GM21528 (cell line): ENCODE results near the gene PLXNA2.

Experiments used
- ATAC-seq: cut with Tn5 transposase; IDR thresholded peaks from one replicate; pipeline ENCODE4 v1.9.1; 2021; ENCODE audit warnings: mild to moderate bottlenecking, moderate library complexity; ENCODE audit not compliant: unreplicated experiment, low FRiP score

Gene PLXNA2

DNA sequence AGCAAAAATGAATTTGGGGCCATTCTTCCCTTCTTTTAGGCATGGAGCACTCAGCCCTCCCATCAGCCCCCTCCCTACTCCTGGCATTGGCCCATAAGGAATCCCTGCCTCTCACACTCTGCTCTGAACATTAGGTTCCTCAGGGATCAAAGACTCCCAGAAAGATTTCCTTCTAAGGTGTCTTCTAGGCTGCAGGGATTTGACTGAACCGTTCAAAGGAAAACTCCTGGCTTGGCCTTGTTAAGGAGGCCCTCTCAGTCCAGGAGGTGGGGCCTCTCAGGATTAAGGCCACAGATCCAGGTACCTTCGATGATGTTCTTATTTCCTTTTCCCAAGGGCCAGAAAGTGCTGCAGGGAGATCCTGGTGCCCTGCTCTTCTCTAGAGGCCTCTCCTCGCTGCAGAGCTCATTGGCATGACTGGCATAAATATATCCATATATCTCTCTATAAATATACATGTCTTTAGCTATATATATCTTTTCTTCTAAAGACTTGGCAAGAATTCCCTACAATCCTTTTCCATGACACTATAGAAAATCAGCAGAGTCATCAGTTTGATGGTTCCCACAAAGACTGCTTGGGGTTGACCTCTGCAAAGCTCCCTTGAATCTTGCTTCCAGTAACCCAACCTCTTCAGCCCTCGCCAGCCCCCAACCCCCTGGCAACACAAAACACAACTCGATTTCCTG is 59.1 kb downstream of the PLXNA2 start:
- ATAC-seq, result no peak

DNA sequence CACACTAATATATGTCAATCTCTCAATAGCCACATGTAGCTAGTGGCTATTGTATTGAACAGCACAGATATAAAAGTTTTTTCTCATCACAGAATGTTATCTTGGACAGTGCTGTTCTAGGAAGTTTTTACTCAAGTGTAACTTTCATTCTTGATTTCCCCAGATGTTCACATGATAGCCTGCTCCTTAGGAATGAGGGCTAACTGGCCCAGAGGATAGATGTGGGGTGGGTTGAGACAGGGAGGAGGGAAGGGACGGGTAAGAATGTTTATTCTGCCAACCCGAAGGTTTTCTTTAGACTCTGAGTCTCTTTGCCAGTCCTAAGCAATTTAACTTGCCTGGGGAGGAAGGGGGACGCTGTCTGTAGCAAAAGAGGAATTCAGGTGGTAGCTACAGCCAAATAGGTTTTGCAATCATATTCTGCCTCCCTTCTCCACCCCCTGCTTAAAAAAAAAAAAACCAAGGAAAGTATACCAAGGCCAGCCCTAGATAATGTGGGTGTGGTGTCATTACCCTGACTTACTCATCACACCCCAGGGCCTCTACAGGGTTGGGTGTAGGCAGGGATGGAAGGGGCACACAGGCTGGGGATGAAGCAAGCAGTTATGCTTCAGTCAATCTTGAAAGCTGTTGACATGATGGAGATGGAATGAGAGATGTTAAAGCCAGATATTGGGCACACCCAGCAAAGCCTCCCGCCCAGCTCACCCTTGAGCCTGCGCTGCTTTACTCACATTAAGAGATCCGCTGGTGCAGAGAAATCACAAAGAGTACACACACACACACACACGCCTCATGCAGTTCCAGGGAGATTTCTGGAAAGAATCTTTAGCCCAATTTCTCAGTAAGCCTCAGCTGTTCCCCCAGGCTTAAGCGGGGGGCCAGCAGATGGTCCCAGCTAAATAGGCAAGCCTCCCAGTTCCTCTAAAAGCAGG is 59.9 kb downstream of the PLXNA2 start:
- no peak for ATAC-seq

DNA sequence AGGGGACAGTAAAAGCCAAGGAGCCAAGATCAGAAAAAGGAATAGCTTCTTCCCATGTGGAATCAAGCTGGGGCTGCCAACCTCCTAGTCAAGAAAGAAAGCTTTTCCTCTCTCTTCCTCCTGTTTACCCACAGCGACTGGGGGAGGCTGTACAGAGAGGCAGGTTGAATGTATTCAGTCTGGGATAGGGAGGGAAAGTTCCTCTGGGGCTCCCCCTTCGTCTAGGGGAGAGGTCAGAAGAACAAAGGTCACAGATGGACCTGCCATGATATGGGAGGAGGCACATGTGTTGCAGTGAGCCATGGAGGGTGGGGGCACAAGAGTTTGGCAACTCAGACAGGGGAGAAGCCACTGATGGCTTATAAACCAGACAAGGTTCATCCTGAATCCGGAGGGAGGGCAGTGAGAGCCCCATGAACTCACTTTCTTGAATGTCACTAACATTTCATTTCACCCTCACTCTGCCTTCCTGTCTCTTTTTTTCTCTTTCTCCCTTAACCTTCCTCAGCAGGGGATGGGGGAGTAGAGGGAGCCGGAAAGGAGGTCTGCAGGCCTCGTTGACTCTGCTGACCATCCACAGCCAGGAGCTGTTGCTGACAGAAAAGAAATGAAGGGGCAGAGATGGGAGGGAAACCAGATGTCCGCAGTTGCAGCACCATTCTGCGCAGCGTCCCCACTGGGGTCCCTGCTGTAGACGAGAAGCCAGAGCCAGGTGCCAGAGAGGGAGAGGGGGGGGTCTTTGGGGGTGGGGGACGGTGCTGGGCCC is 61.1 kb downstream of the PLXNA2 start:
- no peak for ATAC-seq

DNA sequence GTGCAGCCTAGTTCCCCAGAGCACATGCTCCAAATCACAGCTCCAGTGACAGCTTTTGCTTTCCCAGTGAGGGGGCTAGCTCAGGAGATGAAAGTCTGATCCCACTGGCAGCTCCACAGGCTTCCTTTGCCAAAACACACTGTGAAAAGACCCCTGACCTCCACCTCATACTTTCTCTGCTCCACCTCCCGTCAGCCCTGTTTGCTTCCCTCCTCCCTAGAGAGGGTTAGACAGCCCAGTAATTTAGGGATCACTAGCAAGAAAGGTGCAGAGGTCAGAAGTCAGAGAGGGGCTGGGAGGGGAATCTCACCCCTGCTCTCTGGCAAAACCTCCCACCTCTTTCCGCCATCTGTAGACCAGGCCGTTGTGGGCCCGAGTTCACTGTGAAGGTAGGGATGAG is 62.8 kb downstream of the PLXNA2 start:
- no peak for ATAC-seq

DNA sequence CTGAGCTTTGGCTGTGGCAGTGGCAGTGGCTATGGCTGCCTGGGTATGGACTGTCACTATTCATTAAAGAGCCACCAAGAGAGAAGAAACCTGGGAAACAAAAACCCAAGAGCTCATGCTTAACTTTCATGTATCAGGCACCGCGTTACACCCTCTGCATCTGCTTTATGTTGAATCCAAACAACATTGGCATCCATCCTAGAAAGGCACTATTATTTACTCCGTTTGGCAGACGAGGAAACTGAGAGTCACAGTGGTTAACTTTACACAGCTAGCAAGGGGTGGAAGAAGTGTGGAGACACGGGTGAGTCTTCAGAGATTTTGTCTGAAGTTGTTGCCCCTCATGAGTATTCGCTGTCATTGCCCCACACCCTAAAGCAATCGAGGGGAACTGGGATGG is 63.8 kb downstream of the PLXNA2 start:
- no peak for ATAC-seq

DNA sequence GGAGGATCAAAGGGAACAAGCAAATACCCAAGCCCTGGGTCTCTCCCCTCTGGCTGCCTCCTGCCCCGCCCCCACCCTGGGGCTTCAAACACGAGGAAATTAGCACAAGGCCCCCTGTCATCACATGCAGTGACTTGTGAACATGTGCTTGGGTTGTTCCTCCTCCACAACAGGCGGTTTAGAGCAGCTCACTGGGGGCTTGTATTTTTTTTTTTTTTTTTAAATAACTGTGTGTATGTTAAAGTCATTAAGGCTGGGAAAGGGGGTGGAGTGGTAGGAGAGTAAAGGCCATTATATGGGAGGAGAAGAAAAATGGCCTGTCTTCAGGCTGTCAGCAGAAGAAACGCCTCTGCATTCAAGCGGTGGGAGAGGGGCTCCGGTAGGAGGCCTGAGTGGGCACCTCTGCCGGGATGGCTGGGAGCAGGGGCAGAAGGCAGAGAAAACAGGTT is 64.2 kb downstream of the PLXNA2 start:
- ATAC-seq, result no peak

DNA sequence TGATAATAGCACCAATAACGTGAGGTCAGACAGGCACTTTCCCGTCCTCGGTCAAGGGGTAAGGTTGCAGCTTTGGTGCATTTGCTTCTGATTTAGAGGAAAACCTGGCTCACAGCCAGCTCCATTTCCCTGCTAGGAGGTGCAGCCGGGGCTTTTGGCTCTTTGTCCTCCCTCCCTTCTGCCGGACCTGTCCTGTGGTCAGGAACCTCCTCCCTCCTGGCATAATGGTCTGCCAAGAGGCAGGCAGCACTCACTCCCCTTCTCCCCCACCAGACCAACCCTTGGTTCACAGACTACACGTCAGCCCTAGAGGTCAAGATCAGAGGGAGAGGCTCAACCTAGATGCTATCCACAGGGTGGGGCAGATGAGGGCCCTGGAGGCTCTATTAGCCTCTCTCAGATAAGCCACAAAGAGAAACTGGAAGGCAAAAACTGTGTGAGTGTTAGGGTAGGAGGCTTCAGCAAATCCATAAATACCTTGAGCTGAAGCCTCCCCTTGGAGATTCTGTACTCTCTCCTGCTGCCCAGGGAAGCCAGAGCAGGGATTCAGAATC is 64.8 kb downstream of the PLXNA2 start:
- ATAC-seq, result no peak

DNA sequence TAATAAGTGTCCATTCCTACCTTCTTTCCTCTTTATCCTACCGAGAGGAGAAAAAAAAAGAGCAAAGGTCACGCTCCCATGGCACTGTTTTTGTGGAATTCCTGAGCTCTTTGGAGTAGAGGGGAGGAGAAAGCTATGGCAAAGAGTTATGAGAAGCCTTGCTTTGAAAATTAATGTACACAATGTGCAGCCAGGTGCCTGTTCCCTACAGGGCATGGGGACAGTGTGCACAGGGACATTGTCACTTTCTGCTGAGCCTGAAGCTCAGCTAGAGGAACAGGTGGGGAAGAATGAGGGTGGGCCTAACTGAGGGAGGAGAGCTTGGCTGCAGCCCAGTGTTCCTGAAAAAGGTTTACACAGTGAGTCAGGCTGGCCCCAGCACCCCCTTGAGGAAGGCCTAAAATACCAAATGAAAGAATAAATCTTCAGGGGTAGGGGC is 66.1 kb downstream of the PLXNA2 start:
- ATAC-seq, result no peak

DNA sequence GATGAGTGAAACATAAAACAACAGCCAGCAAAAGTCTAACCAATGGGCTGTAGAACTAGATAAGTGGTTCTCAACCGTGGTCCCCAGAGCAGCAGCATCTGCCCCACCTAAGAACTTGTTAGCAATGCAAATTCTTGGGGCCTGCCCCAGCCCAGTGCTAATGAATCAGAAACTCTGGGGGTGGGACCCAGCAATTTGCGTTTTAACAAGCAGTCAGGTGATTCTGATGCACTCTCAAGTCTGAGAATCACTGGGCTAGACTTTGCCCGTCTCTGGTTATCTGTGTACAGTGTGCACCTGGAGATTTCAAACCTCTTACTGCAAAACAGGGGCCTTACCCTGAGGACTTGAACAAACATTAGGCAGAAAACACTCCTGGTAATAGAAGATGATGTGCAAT is 66.5 kb downstream of the PLXNA2 start:
- ATAC-seq, result peak; percentile 70

DNA sequence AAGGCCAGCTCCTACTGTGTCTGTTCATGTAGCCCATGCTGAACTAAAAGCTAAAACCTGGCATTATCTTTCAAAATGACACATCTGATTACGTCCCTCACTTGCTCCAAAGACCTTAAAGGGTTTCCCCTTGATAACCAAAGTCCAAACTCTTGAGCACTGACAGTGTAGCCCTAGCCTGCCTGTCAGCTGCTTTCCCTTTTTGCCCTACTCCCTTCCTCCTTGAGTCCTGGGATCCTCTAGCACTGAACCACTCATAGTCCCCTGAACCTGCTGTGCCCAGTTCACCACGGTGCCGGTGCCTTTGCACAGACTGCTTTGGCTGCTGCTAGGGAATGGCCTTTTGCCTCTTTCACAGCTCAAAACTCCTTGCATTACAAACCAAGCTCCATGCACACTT is 67.5 kb downstream of the PLXNA2 start:
- ATAC-seq, result no peak

DNA sequence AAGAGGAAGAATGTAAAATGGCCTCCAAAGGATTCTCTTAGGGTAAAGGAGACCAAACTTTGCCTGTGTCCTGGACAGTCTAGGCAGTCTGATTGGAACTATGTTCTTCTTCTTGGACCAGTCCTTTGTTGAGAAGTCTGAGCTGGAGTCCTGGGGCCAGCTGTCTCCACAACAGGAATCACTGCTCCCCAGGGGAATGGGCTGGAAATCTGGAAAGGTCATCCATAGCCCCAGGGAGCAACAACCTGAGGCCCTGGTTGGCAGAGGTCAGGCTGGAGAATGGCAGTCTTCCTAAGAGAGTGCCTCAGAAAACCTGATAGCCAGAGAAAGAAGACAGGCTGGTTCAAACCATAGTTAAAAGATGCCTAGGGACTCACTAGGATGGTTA is 68.7 kb downstream of the PLXNA2 start:
- no peak for ATAC-seq

DNA sequence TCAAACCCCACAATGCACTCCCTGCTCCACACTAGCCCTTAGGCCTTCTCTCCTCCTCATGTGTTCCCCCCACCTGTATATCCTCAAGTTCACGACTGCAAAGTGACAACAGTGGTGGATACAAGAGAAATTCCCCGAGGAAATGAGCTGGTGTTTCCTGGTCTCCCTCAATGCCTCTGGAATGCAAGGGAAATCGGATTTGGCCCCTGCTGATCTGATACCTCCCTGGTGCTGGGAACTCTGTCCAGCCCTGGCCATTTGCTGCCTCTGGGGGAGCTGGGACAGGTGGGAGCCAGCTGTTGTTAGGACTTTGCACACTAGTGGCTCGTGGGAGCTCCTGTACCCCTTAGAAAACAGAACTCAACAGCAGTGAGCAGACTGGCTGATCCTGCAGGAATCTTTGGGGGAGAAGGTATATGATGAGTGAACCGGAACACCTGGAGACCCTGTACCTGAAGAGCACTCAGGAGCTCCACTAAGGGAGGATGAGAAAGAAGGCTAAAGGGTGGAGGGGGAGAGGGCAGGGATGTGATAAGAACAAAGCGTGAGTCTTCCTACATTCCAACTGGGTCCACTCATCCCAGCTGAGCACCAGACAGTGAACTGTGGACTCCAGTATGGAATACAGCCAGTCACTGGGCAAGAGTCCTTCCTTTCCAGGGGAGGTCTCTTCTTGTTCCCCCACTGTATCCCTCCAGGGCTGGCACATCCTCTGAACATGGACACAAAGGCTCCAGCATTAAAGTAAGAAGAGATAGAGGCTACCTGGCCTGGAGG is 69.3 kb downstream of the PLXNA2 start:
- no peak for ATAC-seq

DNA sequence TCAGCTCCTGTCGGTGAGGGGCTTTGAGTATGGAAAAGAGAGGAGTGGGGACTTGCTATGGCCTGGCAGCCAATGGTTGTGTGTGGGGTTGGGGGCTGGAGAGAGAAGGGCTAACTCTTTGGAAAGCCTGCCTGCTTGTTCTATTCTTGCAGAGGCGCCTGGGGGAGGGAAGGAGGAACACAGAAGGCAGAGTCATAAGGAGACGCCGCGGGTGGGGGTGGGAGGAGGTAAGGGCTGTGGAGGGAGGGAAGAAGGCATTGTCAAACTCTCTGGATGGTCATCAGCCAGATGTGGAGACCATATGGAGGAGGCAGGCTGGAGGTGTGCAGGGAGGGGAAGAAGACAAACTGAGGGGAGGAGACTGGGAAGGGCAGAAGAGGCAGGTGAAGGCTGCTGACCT is 70.0 kb downstream of the PLXNA2 start:
- ATAC-seq, result no peak

DNA sequence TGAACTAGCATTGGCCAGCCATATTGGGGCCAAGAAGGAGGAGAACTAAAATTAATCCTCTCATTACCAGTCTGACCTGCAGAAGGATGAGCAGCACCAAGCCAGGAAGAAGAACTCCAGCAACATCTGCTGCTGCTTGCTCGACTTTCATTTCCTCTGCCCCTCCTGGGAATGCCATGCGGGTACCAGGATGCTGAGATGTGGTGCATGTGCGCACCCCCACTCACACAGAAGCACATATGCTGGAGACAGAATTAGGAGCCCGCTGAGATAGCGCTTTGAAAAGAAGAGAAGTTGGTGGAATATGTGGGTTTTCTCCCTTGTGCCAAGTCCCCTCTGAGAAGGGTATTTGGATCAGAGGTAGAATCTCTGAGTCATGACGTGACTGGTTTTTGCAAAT is 70.4 kb downstream of the PLXNA2 start:
- no peak for ATAC-seq

DNA sequence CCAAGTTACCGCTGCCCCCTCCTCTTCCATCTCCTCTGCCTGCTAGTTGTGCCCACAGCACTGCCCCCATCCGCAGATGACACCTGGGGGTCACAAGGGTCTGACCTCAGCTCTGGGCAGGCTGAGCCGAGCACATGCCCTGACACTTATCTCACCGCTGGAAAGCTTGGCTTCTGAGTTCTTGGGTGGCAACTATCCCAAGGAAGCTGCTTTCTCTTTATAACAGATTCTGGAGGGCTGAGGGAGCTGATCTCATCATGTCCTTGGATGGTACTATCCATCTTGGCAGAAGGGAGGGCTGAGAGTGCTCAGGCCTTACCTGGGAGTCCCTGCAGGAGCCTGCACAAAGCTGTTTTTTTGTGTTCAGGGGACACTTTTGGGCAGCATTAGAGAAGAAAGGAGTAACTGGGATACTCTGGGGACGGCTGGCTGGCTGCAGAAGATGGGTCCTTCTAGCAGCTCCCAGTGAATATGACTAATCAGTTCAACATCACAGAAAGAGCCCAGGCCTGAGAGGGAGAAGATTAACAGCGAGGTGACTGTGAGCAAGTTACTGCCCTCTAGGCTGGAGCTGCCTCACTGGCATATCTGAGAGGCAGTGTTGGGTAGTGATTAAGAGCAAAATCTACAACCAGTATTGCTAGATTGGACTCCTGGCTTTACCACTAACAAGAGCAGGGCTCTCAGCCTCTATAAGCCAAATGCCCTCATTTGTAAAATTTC is 71.6 kb downstream of the PLXNA2 start:
- no peak for ATAC-seq

DNA sequence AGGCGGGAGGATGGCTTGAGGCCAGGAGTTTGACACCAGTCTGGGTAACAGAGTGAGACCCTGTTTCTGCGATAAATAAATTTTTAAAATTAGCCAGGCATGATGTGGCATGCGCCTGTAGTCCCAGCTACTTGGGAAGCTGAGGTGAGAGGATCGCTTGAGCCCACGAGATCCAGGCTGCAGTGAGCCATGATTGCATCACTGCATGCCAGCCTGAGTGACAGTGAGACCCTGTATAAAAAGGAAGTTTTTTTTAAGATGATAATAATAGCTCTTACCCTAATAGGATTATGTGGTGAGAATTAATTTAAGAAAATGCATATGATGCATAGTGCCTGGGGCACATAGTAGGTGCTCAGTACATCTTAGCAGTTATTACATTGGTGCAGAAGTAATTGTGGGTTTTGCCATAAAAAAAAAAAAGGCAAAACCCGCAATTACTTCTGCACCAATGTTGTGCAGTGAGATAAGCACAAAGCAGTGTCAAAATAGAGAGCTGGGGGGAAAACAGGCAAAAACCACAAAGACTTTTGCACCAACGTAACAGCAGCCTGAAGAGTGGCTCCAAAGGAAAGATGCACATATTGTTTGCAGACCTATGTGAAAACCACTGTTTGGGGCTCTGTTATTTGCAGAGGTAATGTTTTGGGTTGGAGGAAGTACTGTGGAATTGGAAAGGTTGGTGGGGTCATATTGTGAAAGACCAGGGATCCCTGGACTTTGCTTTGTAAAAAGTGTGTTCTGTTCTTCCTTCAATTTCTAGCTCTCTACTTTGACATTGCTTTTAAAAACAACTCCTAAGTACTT is 72.4 kb downstream of the PLXNA2 start:
- no peak for ATAC-seq

DNA sequence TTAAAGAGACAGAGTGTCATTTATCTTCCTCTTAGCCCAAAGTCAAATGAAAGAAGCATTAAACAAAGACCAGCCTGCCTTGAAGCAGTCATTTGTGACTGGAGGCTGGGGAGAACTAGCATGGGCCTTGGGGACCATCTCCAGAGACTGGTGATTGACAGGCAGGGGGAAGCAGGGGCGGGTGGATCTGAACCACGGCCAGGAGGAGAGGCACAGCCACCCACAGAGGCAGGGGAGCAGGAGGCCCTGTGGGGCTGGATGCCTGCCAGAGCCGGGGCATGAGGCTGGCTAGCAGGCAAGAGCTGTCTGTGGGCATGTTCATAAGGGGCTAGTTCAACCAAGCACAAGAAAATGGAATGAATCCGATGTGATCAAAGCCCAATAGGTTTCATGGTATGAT is 73.9 kb downstream of the PLXNA2 start:
- ATAC-seq, result no peak

DNA sequence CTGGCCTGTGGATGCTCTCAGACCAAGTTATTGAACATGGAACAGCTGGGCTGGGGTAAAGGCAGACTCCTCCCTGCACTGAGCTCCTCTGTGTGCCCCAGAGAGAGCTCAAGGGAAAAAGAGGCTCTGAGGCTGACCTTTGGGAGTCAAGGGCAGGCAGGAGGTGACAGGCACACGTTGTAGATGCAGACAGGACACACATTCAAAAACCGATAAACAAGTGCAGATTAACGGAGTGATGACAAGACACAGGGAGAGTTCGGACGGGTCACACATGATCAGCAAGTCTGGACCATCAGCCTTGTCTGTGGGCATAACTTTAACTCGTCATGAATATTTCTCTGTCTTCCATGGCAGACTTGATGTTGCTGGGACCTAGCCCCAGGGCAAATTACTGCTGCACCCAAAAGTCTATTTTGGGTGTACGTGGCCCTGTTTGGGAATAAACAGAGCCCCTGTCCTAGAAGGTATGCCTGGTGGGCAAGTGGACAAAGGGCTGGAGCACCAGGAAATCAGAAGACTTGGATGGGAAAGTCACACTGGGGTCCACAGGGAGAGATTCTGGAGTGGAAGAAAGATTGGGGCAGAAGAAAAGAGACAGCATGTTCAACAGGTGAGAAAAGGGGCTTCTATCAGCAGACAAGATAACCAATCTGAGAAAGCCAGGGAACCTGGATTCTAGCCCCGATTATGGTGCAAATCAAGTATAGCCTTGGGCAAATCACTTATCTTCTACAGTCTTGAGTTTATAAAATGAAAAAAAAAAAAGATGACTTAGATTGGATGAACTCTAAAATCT is 74.9 kb downstream of the PLXNA2 start:
- no peak for ATAC-seq
